GM20431 (cell line): ENCODE data around the gene NANOS2.

Source experiments
- in situ Hi-C: fragments of 300-500 bp; cut with MseI, MboI; formaldehyde crosslinking; loops from one replicate; pipeline ENCODE4 v1.15.0; 2020; ENCODE audit warnings: low sequenced_read_pairs; ENCODE audit not compliant: unreplicated experiment

The NANOS2 gene

DNA sequence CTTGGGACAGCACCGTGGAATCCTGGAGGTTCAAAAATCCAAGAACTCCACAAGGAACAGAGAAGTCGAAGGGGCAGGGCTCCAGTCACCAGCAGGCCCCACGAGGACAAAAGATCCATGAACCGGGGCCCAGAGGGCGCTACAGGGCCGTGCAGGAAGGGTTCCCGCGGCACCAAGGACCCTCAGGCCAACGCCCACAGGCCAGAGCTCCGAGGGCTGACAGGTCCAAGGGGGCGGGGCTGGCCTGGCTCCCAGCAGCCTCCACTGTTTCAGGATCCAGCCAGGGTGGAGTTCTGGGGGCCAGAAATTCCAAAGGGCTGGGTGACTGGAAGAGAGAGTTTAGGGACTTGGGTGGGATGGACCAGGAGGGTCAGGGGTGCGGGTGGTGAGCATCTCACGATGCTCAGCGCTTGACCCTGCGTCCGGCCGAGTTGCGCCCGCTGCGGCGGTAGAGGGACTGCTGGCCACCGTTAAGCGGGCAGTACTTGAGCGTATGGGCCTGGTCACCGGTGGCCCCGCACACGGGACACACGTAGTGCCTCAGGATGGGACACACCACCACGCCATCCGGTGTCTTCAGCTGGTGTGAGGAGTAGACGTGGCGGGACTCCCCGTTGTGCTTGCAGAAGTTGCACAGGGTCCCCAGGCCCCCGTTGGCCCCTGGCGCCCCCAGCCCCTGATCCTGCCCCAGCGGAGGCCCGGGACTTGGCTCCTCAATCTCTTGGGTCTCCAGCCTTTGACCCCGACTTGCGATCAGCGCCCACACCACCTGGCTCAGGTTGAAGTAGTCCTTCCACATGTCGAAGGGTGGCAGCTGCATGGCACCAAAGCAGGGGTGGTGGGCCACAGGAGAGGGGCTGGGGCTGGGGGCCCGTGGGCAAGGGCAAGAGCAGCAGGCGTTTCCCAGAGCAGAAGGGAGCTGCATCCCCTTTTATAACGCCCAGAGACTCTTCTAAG is at the start of gene NANOS2:
Gene NANOS2 (minus strand): TSS at position 905 of the 957 bp plus-strand sequence. CDS start 85 bp downstream, at position 820.
- in situ Hi-C loops: no loop called here

GRCh38 chr19:45962021-45962420 is 47.4 kb upstream of the NANOS2 start:
- in situ Hi-C loops: no loop called here

- in situ Hi-C loops: no loop called here
Measured at GRCh38 chr19:45960595-45961235, 46.1 kb upstream of the NANOS2 start.

GRCh38 chr19:45959517-45960025 is 45.0 kb upstream of the NANOS2 start:
- in situ Hi-C loops: no loop called here

- in situ Hi-C loops: no loop called here
Measured at GRCh38 chr19:45958769-45959516, 44.4 kb upstream of the NANOS2 start.

DNA sequence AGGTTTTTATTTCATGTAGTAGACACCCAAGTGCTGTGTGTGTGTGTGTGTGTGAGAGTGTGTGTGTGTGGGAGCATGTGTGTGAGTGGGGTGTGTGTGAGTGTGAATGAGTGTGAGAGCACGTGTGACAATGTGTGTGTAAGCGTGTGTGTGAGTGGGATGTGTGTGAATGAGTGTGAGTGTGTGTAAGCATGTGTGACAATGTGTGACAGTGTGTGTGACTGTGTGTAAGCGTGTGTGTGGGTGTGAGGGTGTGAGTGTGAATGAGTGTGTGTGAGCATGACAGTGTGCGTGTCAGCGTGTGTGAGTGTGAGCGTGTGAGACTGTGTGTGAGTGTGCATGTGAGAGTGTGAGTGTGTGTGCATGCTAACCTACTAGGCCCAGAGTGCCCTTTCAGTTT is 43.7 kb upstream of the NANOS2 start:
- in situ Hi-C loops: no loop called here

- in situ Hi-C loops: no loop called here
Measured at GRCh38 chr19:45955905-45956608, 41.5 kb upstream of the NANOS2 start.

GRCh38 chr19:45954156-45954555 is 39.6 kb upstream of the NANOS2 start:
- in situ Hi-C loops: no loop called here

- in situ Hi-C loops: no loop called here
Measured at GRCh38 chr19:45953676-45954075, 39.1 kb upstream of the NANOS2 start.

DNA sequence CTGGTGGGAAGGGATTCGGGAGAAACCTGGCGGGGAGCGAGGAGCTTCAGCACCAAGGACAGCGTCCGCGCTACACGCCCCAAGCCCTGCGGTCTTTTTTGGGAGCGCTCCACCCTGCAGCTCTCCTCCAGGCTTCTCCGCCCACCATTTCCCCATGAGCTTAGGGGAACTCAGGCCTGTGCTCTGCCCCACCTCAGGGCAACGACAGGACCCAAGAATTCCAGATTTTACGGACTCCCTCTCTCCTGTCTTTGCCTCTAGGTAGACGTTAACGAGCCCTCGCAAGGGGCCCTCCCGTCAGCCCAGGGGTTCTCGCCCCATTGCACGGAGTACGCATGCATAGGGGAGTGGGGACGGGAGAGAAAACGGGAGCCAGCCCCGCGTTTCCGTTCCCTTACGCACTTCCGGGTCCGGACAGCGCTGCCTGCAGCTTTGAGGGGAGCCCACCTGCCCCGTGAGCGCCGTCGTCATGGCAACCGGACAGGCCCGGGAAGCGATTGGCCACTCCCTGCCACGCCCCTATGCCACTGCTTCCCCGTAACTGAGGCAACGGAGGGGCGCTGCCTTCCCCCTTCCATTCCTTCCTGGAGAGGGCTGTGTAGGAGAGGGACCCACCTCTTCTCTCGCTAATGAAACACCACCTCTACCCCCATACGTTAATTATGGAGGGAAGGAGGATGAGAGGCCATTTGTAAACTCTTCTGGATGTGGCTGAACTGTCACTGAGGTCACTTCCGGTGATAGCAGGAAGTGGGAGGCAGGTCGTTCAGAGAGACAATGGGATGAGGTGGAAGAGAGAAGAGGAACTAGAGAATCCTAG is 38.3 kb upstream of the NANOS2 start:
- in situ Hi-C loops: no loop called here

DNA sequence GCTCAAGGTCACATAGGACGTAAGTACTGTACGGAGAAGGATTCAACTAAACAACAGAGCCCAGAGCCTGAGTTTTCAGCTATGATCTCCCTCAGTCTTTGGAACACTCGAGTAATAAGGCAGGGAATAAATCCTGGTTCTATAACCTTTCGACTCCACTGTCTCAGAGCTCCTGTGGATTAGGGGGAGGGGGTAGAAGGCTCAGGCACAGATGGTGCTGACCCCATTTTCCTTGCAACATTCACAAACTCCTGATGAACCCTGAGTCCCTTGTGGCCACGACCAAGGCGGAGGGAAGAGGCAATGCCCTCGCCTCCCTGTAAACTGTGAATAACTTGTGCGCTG is 37.7 kb upstream of the NANOS2 start:
- in situ Hi-C loops: no loop called here

DNA sequence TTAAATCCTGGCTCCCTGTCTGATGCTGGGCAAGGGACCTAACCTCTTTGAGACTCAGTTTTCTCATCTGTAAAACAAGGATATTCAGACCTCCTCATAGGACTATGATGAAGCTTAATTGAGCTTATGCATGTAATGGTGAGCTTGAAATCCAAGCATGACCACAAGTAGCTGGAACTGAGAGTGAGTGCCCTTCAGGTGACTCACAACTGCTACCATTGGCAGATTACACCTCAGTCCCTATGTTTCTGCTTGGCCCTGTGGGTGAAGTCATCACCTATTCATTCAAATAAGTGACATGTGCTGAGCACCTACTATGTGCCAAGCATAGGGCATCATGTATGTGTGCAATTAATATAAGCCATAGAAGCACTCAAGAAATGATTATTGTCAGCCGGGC is 33.3 kb upstream of the NANOS2 start:
- in situ Hi-C loops: no loop called here

DNA sequence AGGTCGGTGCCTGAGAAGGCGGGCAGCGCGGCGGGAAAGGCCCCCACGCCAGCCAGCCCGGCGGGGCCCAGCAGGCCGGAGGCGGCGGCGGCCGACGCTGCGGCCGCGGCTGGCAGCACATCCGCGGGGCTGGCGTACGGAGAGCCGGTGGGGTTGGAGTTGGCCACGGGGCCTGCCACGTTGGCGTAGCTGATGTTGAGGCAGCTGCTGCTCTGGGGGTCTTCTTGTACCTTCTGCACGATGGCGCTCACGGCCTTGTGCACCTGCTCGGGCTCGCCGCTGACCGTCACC is 25.9 kb upstream of the NANOS2 start:
- in situ Hi-C loops: no loop called here

DNA sequence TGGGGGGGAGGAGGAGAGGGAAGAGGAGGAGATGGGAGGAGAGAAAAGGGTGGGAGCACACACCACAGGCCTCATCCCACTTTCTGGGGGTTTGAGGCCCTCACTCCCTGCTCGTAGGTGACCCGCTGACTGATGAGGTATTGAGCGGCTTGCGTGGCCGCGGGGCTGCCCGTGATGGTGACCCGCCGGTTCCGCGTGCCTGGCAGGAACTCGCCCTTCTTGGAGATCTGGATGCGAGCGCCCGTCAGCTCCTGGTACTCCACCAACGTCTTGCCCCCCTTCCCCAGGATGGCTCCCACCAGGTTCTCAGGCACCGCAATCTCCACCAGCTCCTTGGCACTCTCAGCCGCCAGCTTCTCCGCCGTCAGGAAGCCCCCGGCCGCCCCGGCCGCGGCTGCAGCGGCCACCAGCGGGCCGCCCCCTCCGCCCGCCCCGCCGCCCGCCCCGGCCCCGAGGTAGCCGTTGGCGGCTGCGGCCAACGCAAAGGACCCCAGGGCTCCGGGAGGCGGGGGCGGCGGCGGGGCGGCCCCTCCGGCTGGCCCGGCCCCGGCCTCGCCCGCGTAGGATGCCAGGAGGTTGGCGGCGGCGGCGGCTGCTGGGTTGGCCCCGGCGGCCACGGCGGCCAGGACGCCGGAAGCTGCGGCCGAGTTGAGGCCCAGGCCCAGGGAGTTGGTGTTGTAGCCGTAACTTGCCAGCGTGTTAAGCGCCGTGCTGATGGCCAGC is 25.4 kb upstream of the NANOS2 start:
- in situ Hi-C loops: no loop called here

GRCh38 chr19:45938733-45939319 is 24.2 kb upstream of the NANOS2 start:
- in situ Hi-C loops: no loop called here

- in situ Hi-C loops: no loop called here
Measured at GRCh38 chr19:45935267-45935666, 20.7 kb upstream of the NANOS2 start.

DNA sequence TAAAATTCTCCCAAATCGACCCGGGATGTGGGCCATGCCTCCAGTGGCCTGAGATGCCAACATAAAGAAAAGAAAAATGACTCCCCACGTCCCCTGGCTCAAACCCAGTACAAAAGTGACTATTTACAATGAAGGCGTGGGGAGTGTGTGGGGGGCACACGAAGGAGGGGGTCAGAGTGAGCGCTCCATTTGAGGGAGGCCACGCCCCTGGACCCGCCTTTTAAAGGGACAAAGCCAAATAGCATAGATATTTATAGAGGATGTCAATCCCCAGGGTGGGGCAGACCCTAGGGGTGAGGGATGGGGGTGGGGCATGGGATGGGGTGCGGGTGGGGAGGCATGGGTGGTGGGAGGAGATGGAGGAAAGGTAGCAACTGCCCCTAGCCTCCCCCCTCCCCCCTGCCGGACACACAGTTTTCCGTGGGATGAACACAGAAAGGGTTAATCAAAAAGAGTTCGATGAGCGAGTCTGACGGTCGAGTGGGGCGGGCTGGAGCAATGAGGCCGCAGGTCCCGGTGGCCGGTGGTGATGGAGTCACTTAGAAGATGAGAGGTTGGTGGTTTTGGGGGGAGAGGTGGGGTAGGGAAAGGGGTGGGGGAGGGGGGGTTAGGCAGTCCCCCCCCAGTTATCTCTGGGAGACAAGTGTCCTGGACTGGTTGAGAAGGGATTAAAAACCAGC is 20.1 kb upstream of the NANOS2 start:
- in situ Hi-C loops: no loop called here

GRCh38 chr19:45933759-45934158 is 19.2 kb upstream of the NANOS2 start:
- in situ Hi-C loops: no loop called here
